ENCODE results near the gene ZNF280A. TPM values are rescaled to one million over a fixed set of nuclear protein-coding genes. Genes with fewer than 3 reads are reported as not detected.

Gene ZNF280A
- total RNA-seq (2022) (2.7 and 2.8 TPM in 2 replicates), Bru-seq, nascent RNA (percentile 56 among the genes with signal in this experiment), BruChase-seq, experiment 1, labeled RNA remaining after a 2-hour chase (percentile 61 among the genes with signal in this experiment), BruChase-seq, experiment 2, labeled RNA remaining after a 6-hour chase (percentile 59 among the genes with signal in this experiment)
- long read RNA-seq, partial matches to known transcripts, result 0 of 4 reads
- long read RNA-seq, other reads (novel, unspliced or antisense), result 2 of 4 reads

- Histone ChIP-seq H3K36me3 (ENCODE audit: control insufficient read depth, insufficient read depth, low read length) (no peaks in the 10 kb centered on the region), H3K4me1 (peaks cover 5% of the 10 kb centered on the region; the same call in 1 of the 2 replicates), H3K27me3 (replicated peaks; ENCODE audit: control insufficient read depth, insufficient read depth, low read length) (no peaks in the 10 kb centered on the region), H3K9me3 (no peaks in the 10 kb centered on the region), H3K4me3 (ENCODE audit: low read depth, low read length) (peak within 1 kb of the TSS; percentile 39)
- Mint-ChIP-seq H3K36me3 (ENCODE audit: insufficient read depth, unreplicated experiment) (peaks cover 19% of the 10 kb centered on the region), H3K27ac (ENCODE audit: unreplicated experiment) (peak within 1 kb of the TSS; percentile 76), H3K9me3 (ENCODE audit: unreplicated experiment) (peaks cover 9% of the 10 kb centered on the region), H3K4me3 (ENCODE audit: unreplicated experiment) (peak within 1 kb of the TSS; percentile 75), H3K27me3 (ENCODE audit: insufficient read depth, unreplicated experiment) (no peaks in the 10 kb centered on the region), H3K4me1 (ENCODE audit: low read depth, unreplicated experiment) (no peaks in the 10 kb centered on the region)
- peak; percentile 63 to 66 for DNase-seq
- TF ChIP-seq, protein P1, sequence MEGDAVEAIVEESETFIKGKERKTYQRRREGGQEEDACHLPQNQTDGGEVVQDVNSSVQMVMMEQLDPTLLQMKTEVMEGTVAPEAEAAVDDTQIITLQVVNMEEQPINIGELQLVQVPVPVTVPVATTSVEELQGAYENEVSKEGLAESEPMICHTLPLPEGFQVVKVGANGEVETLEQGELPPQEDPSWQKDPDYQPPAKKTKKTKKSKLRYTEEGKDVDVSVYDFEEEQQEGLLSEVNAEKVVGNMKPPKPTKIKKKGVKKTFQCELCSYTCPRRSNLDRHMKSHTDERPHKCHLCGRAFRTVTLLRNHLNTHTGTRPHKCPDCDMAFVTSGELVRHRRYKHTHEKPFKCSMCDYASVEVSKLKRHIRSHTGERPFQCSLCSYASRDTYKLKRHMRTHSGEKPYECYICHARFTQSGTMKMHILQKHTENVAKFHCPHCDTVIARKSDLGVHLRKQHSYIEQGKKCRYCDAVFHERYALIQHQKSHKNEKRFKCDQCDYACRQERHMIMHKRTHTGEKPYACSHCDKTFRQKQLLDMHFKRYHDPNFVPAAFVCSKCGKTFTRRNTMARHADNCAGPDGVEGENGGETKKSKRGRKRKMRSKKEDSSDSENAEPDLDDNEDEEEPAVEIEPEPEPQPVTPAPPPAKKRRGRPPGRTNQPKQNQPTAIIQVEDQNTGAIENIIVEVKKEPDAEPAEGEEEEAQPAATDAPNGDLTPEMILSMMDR (IDR thresholded peaks at IDR 0.05; ENCODE audit: insufficient read depth in 1 of 2, low read depth in 1 of 2, low read length in 1 of 2, severe bottlenecking in 1 of 2, unreplicated experiment in 1 of 2), result peak in 1 of 2 experiments; percentile 13
- intact Hi-C loops (cut with micrococcal nuclease; ENCODE audit: unreplicated experiment), result no loop called here
- BruUV-seq (replicated peaks), result no TSS peak
- POLR2A ChIA-PET, result interaction anchor here (1.2 kb wide), 1 partner anchor 40 kb away, joined by 3 read pairs; no protein-coding TSS in a partner anchor
- CTCF ChIA-PET, result interaction anchor here (0.7 to 1.6 kb wide), 2 partner anchors 11 to 56 kb away, joined by 3 to 6 read pairs; partner anchors contain the start of gene ZNF280B
These were observed at the start of gene ZNF280A for GRCh38 chr22:22520020-22520656. Gene ZNF280A (minus strand): TSS chr22:22520270. CDS start chr22:22515630, 4,640 bp downstream.

DNA sequence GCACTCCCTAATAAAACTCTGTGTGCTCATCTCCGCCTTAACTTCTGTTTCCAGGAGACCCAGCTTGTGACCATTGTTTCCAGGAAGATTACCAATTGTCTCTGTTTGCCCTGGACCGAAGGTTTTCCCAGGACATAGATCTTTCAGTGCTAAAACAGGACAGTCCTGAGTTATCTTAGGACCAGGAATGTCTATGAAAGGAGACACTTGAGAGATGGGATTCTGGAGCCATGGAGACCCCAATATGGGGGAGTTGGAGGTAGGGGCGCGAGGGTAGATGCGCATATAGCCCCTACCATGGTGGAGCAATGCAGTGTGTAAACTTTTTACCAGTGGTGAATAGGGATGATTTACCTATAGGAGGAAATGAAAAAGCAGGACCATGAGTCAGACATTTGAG, 49.1 kb upstream of the ZNF280A start:
- H3K9me3 Mint-ChIP-seq (ENCODE audit: unreplicated experiment), result no peaks in the 10 kb centered on the region
- no peaks in the 10 kb centered on the region for H3K9me3 ChIP-seq
- no peak for DNase-seq
- H3K27ac Mint-ChIP-seq (ENCODE audit: unreplicated experiment), result no peak overlapping the region
- H3K4me3 Mint-ChIP-seq (ENCODE audit: unreplicated experiment), result no peak overlapping the region
- no peaks in the 10 kb centered on the region for H3K4me1 ChIP-seq
- no peak overlapping the region for H3K4me3 ChIP-seq (ENCODE audit: low read depth, low read length)
- no TSS peak for BruUV-seq (replicated peaks)
- ChIA-PET POLR2A (no interaction called here), CTCF (no interaction called here)
- H3K27me3 Mint-ChIP-seq (ENCODE audit: insufficient read depth, unreplicated experiment), result peaks cover 12% of the 10 kb centered on the region
- no peaks in the 10 kb centered on the region for H3K27me3 ChIP-seq (replicated peaks; ENCODE audit: control insufficient read depth, insufficient read depth, low read length)
- no peaks in the 10 kb centered on the region for H3K4me1 Mint-ChIP-seq (ENCODE audit: low read depth, unreplicated experiment)
- no peaks in the 10 kb centered on the region for H3K36me3 ChIP-seq (ENCODE audit: control insufficient read depth, insufficient read depth, low read length)
- TF ChIP-seq, protein P1 (IDR thresholded peaks at IDR 0.05; ENCODE audit: insufficient read depth in 1 of 2, low read depth in 1 of 2, low read length in 1 of 2, severe bottlenecking in 1 of 2, unreplicated experiment in 1 of 2), result no peak
- no peaks in the 10 kb centered on the region for H3K36me3 Mint-ChIP-seq (ENCODE audit: insufficient read depth, unreplicated experiment)
- intact Hi-C loops (cut with micrococcal nuclease; ENCODE audit: unreplicated experiment), result no loop called here

GRCh38 chr22:22565981-22566380, 45.9 kb upstream of the ZNF280A start:
- intact Hi-C loops (cut with micrococcal nuclease; ENCODE audit: unreplicated experiment), result no loop called here
- POLR2A ChIA-PET, result no interaction called here
- no peak for DNase-seq
- Histone ChIP-seq H3K27me3 (replicated peaks; ENCODE audit: control insufficient read depth, insufficient read depth, low read length) (no peaks in the 10 kb centered on the region; the same call in 1 of the 2 replicates), H3K4me3 (ENCODE audit: low read depth, low read length) (no peak overlapping the region), H3K9me3 (no peaks in the 10 kb centered on the region), H3K36me3 (ENCODE audit: control insufficient read depth, insufficient read depth, low read length) (no peaks in the 10 kb centered on the region), H3K4me1 (no peaks in the 10 kb centered on the region)
- Mint-ChIP-seq H3K4me1 (ENCODE audit: low read depth, unreplicated experiment) (no peaks in the 10 kb centered on the region), H3K27ac (ENCODE audit: unreplicated experiment) (no peak overlapping the region), H3K27me3 (ENCODE audit: insufficient read depth, unreplicated experiment) (peaks cover 18% of the 10 kb centered on the region), H3K9me3 (ENCODE audit: unreplicated experiment) (no peaks in the 10 kb centered on the region), H3K4me3 (ENCODE audit: unreplicated experiment) (no peak overlapping the region), H3K36me3 (ENCODE audit: insufficient read depth, unreplicated experiment) (no peaks in the 10 kb centered on the region)
- CTCF ChIA-PET, result no interaction called here
- no TSS peak for BruUV-seq (replicated peaks)
- TF ChIP-seq, protein P1 (IDR thresholded peaks at IDR 0.05; ENCODE audit: insufficient read depth in 1 of 2, low read depth in 1 of 2, low read length in 1 of 2, severe bottlenecking in 1 of 2, unreplicated experiment in 1 of 2), result no peak
